GM12878 (cell line): ENCODE results near the gene NRP1. TPM values are rescaled to one million over a fixed set of nuclear protein-coding genes. Genes with fewer than 3 reads are reported as not detected.

Experiments
- ATAC-seq: fragments of 200-7000 bp; cut with Tn5 transposase; 3 replicates; pipeline ENCODE4 v1.9.1; 2020; ENCODE audit warnings: mild to moderate bottlenecking, moderate library complexity
- BruUV-seq: library from RNA; stranded (reverse); fragments of 400-500 nt; replicated peaks from 2 replicates; lab custom pipeline; 2021; lab: Mats Ljungman, UMichigan
- CTCF ChIA-PET: fragments of 300-600 bp; sonication (Branson Sonifier 250); formaldehyde crosslinking; extraction: SDS; loops from one replicate; lab custom pipeline; 2021; ENCODE audit warnings: inconsistent platforms; lab: Yijun Ruan, JAX
- POLR2A ChIA-PET: fragments of 350-600 bp; formaldehyde crosslinking; extraction: SDS; loops from one replicate; lab custom pipeline; 2021; ENCODE audit warnings: inconsistent platforms; lab: Charles Lee
- RAD21 ChIA-PET: fragments of 300-600 bp; sonication (Branson Sonifier 250); formaldehyde crosslinking; loops from one replicate; lab custom pipeline; 2023; ENCODE audit warnings: antibody characterized with exemption; ENCODE audit not compliant: unreplicated experiment; lab: Charles Lee
- SMC1A ChIA-PET: fragments of 300-600 bp; sonication (Branson Sonifier 250); formaldehyde crosslinking; loops from one replicate; lab custom pipeline; 2023; ENCODE audit not compliant: unreplicated experiment, uncharacterized antibody; lab: Charles Lee
- DNase-seq: peaks from one replicate; pipeline ENCODE4 v3.0.0-alpha.2; 2011; ENCODE audit warnings: low read depth, low spot score
- FAIRE-seq: peaks from 3 replicates; lab custom pipeline; 2011; peaks lifted over from hg19 to GRCh38; lab: Jason Lieb, UNC
- H2AFZ ChIP-seq: 2 replicates; pipeline ENCODE4 v1.6.0; 2011; ENCODE audit warnings: low read depth, low read length, control low read depth; ENCODE audit not compliant: control insufficient read depth
- H3K27ac ChIP-seq: 2 replicates; pipeline ENCODE4 v1.5.1; 2011; ENCODE audit warnings: control low read depth; ENCODE audit not compliant: control insufficient read depth, insufficient read depth
- H3K27me3 ChIP-seq, 2 experiments: replicated peaks in 1 of 2; 2 replicates each; pipeline versions ENCODE4 v1.6.0 to v1.6.1; 2011; ENCODE audit warnings: low read length in 1 of 2; ENCODE audit not compliant: control insufficient read depth in 2 of 2, insufficient read depth in 2 of 2
- H3K36me3 ChIP-seq, 2 experiments: 2 replicates each; pipeline ENCODE4 v1.5.1; 2011; ENCODE audit warnings: low read length in 1 of 2; ENCODE audit not compliant: control insufficient read depth in 2 of 2, insufficient read depth in 2 of 2
- H3K4me1 ChIP-seq: 2 replicates; pipeline ENCODE4 v1.6.1; 2011; ENCODE audit warnings: mild to moderate bottlenecking, low read length, moderate library complexity, mixed read lengths; ENCODE audit not compliant: control insufficient read depth, insufficient read depth
- H3K4me2 ChIP-seq: 2 replicates; pipeline ENCODE4 v1.6.0; 2011; ENCODE audit warnings: control low read depth; ENCODE audit not compliant: control insufficient read depth, insufficient read depth
- H3K4me3 ChIP-seq: fragments of 200-600 bp; sonication (generic); 2 replicates; pipeline ENCODE4 v1.5.1; 2016
- H3K79me2 ChIP-seq: 2 replicates; pipeline ENCODE4 v1.6.0; 2011; ENCODE audit warnings: low read length; ENCODE audit not compliant: control insufficient read depth, insufficient read depth
- H3K9ac ChIP-seq: 2 replicates; pipeline ENCODE4 v1.8.0; 2011; ENCODE audit warnings: low read length, control low read depth, mixed read lengths; ENCODE audit not compliant: control insufficient read depth, insufficient read depth
- H3K9me3 ChIP-seq: replicated peaks from 3 replicates; pipeline ENCODE4 v1.5.1; 2011; ENCODE audit warnings: mild to moderate bottlenecking, low read length; ENCODE audit not compliant: control insufficient read depth, insufficient read depth
- H4K20me1 ChIP-seq: 2 replicates; pipeline ENCODE4 v1.6.0; 2011; ENCODE audit not compliant: control insufficient read depth, insufficient read depth
- CHD1 ChIP-seq: IDR thresholded peaks from 2 replicates; pipeline ENCODE4 v1.6.1; 2012; ENCODE audit warnings: low read depth, low read length, improper control_type of control experiment
- E4F1 ChIP-seq: fragments of 450-650 bp; IDR thresholded peaks from 2 replicates; pipeline ENCODE4 v1.6.1; 2018; ENCODE audit warnings: borderline replicate concordance, mild to moderate bottlenecking; ENCODE audit not compliant: partially characterized antibody
- EED ChIP-seq: sonication (generic); IDR thresholded peaks from 2 replicates; pipeline ENCODE4 v1.6.1; 2016; ENCODE audit warnings: antibody characterized with exemption, low read depth
- ESRRA ChIP-seq: IDR thresholded peaks from 2 replicates; pipeline ENCODE4 v1.6.1; 2012; ENCODE audit warnings: mild to moderate bottlenecking, low read length, improper control_type of control experiment
- MTA2 ChIP-seq: fragments of 450-650 bp; IDR thresholded peaks from 2 replicates; pipeline ENCODE4 v1.6.1; 2016; ENCODE audit warnings: low read depth, mild to moderate bottlenecking, moderate library complexity
- MYB ChIP-seq: fragments of 150-350 bp; IDR thresholded peaks from 2 replicates; pipeline ENCODE4 v1.6.1; 2014; ENCODE audit warnings: mild to moderate bottlenecking, low read depth, low read length, borderline replicate concordance
- MYC ChIP-seq: IDR thresholded peaks from 2 replicates; pipeline ENCODE4 v1.6.1; 2011; ENCODE audit warnings: mild to moderate bottlenecking, low read length, moderate library complexity, inconsistent platforms; ENCODE audit not compliant: insufficient read depth, insufficient replicate concordance, insufficient read length, severe bottlenecking
- NR2C2 ChIP-seq: IDR thresholded peaks from 2 replicates; pipeline ENCODE4 v1.6.1; 2011; ENCODE audit warnings: borderline replicate concordance, low read depth; ENCODE audit not compliant: control insufficient read depth, insufficient read length
- SP1 ChIP-seq: IDR thresholded peaks from one replicate; pipeline ENCODE4 v1.6.1; 2011; ENCODE audit warnings: low read depth, low read length
- SUZ12 ChIP-seq: fragments of 200-600 bp; sonication (generic); IDR thresholded peaks from one replicate; pipeline ENCODE4 v1.6.1; 2018; ENCODE audit warnings: antibody characterized with exemption, mild to moderate bottlenecking; ENCODE audit not compliant: unreplicated experiment
- TARDBP ChIP-seq: IDR thresholded peaks from 2 replicates; pipeline ENCODE4 v1.6.1; 2016; ENCODE audit warnings: borderline replicate concordance
- ZNF207 ChIP-seq: fragments of 450-650 bp; IDR thresholded peaks from 2 replicates; pipeline ENCODE4 v1.6.1; 2014; ENCODE audit warnings: antibody characterized with exemption, mild to moderate bottlenecking, borderline replicate concordance
- ZNF24 ChIP-seq: fragments of 450-650 bp; IDR thresholded peaks from 2 replicates; pipeline ENCODE4 v1.6.1; 2017; ENCODE audit warnings: antibody characterized with exemption, mild to moderate bottlenecking
- ZNF622 ChIP-seq: fragments of 450-650 bp; IDR thresholded peaks from 2 replicates; pipeline ENCODE4 v1.6.1; 2017; ENCODE audit warnings: mild to moderate bottlenecking, inconsistent platforms
- ZSCAN29 ChIP-seq: fragments of 450-650 bp; IDR thresholded peaks from 2 replicates; pipeline ENCODE4 v1.6.1; 2017; ENCODE audit warnings: mild to moderate bottlenecking, moderate library complexity
- WGBS: methylation state at CpG from one replicate; pipeline ENCODE4 v1.1.6; 2016; ENCODE audit warnings: low lambda C conversion rate; ENCODE audit not compliant: insufficient replicate concordance, insufficient coverage; ENCODE audit errors: missing lambda C conversion rate; 5-methylcytosine and 5-hydroxymethylcytosine counted together
- in situ Hi-C: fragments of 300-500 bp; cut with MboI; formaldehyde crosslinking; loops from 9 replicates; pipeline ENCODE4 v1.14.3; 2018; ENCODE audit warnings: mixed read lengths
- intact Hi-C: fragments of 100-400 bp; cut with micrococcal nuclease; formaldehyde crosslinking; loops from one replicate; pipeline ENCODE4 v1.14.2; 2022; ENCODE audit not compliant: unreplicated experiment
- polyA plus RNA-seq, 11 experiments: library from polyadenylated mRNA; depleted of rRNA in 4 of 11; unstranded in 6 of 11; stranded (reverse) in 5 of 11; fragments of >200 nt; fragmentation: Nextera tagmentation in 4 of 11; fragmentation: Illumina TruSeq in 1 of 11; extraction: Ambion mirVana in 4 of 11; extraction: Trizol in 1 of 11; gene quantifications; 1 replicate in 1 of 11; 2 replicates in 10 of 11; pipeline versions ENCODE4 v1.2.1 to v1.2.3, GENCODE V29; 2011 to 2016; ENCODE audit warnings: inconsistent platforms in 2 of 11, missing spikeins in 2 of 11, low read depth in 1 of 11
- total RNA-seq, 4 experiments: library from RNA; depleted of rRNA in 3 of 4; stranded (reverse); fragments of >200 nt in 3 of 4; fragmentation: Illumina TruSeq in 1 of 4; extraction: Trizol in 1 of 4; gene quantifications; 2 replicates each; pipeline versions ENCODE4 v1.2.1 to v1.2.3, GENCODE V29; 2013 to 2021

The NRP1 gene
- total and polyA plus RNA-seq, 10 of the 15 experiments (the other 5 are each of a cell fraction or from before 2014, with no cell fraction given): 0.11 to 12.1 (median 0.52) TPM

- DNase-seq (no peak), FAIRE-seq (no peak), ATAC-seq (no peak)
- ChIA-PET CTCF (no interaction called here), SMC1A (interaction anchor here (0.9 kb wide), 2 partner anchors 12 to 353 kb away, joined by 3 to 4 read pairs; no protein-coding TSS in a partner anchor), RAD21 (no interaction called here), POLR2A (no interaction called here)
- no peak overlapping the region for H3K4me2 ChIP-seq
- H4K20me1 ChIP-seq: no peaks in the 10 kb centered on the region
- no peak for TF ChIP-seq TARDBP
- no peak for TF ChIP-seq ESRRA
- TF ChIP-seq SUZ12: no peak
- TF ChIP-seq ZNF622: no peak
- TF ChIP-seq EED: no peak
- no peak for TF ChIP-seq SP1
- no peak for TF ChIP-seq ZNF207
- TF ChIP-seq MYB: no peak
- no peak for TF ChIP-seq E4F1
- no peak for TF ChIP-seq MYC
- no peak for TF ChIP-seq ZNF24
- no peak for TF ChIP-seq ZSCAN29
- TF ChIP-seq CHD1: no peak
- no peak for TF ChIP-seq NR2C2
- no peak for TF ChIP-seq MTA2
- no peaks in the 10 kb centered on the region; the same call in 2 of the 3 replicates for H3K9me3 ChIP-seq
- no TSS peak for BruUV-seq
- no peaks in the 10 kb centered on the region for H3K79me2 ChIP-seq
- H3K27ac ChIP-seq: no peak overlapping the region
- H3K36me3 ChIP-seq: no peaks in the 10 kb centered on the region
- intact Hi-C loops: no loop called here
- no peak overlapping the region for H3K9ac ChIP-seq
- in situ Hi-C loops: no loop called here
- H3K27me3 ChIP-seq: no peaks in the 10 kb centered on the region
- no peak overlapping the region for H2AFZ ChIP-seq
- 21% methylated on average over 4 of the region's 4 CpGs for WGBS
- no peak overlapping the region for H3K4me3 ChIP-seq
- no peaks in the 10 kb centered on the region for H3K4me1 ChIP-seq
Observed at GRCh38 chr10:33217854-33218253, 116.6 kb downstream of the NRP1 start.
